ENCODE measurements around the gene PLCH2. TPM values are rescaled to one million over a fixed set of nuclear protein-coding genes. Genes with fewer than 3 reads are reported as not detected.
A peak's percentile ranks its signal among the peaks of the same experiment; 100 is the strongest.

The PLCH2 gene
- total and polyA plus RNA-seq, 9 of the 15 experiments (the other 6 are each of a cell fraction or from before 2014, with no cell fraction given), result 0.16 TPM; not detected in 8

DNA sequence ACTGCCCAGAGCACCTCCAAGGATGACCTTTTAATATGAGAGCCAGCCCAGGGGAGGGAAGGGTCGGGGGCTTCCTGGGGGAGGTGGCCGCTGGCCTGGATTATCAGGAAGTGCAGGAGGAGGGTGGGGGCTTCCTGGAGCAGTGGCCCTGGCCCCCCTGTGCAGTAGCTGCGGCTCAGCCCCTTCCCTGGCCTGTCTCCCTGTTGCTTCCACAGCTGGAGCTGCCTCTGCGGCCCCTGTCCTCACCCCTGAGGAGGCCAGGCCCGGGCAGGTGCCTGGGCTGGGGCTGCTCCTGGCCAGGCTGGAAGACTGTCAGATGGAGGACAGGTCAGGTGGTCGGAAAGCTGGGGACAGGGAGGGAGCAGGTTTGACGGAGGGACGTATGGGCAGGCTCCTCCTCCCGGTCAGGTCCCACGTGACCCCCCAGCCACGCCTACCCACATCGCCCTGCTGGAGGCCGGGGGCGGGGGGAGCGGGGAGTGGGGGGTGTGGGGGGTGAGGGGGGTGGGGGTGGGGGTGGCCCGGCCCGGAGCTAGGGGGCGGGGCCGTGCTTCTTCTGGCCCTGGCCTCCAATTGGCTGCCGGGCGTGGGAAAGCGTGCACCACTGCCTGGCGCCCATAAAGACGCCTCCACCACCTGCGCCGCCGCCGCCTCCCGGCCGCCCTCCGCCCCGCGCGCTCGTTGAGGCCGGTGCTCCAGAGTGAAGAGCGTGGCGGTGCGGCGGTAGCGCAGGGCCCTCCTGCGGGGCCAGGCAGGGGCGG, 69.8 kb downstream of the PLCH2 start (continued):
- TF ChIP-seq XRCC4 (IDR thresholded peaks at IDR 0.05; ENCODE audit: extremely low read depth, insufficient read depth, insufficient read length) (no peak), ZBED1 (IDR thresholded peaks at IDR 0.05) (no peak), ELF4 (CRISPR knock-in tag; IDR thresholded peaks at IDR 0.05) (no peak), PPARD (CRISPR knock-in tag; IDR thresholded peaks at IDR 0.05) (no peak), HDAC3 (IDR thresholded peaks at IDR 0.05; ENCODE audit: borderline replicate concordance, partially characterized antibody) (no peak), PYGO2 (tag; IDR thresholded peaks at IDR 0.05) (no peak), FOXK2 (conservative IDR thresholded peaks at IDR 0.05 in 1 of 2, IDR thresholded peaks at IDR 0.05 in 1 of 2; ENCODE audit: low read depth in 2 of 2) (no peak; a peak in 1 of 4 replicates), SETDB1 (IDR thresholded peaks at IDR 0.05; ENCODE audit: low read length) (no peak), DIDO1 (tag; IDR thresholded peaks at IDR 0.05; ENCODE audit: low read depth) (no peak), MTF1 (CRISPR knock-in tag; IDR thresholded peaks at IDR 0.05; ENCODE audit: borderline replicate concordance) (no peak), TARDBP (IDR thresholded peaks at IDR 0.05) (no peak), KDM1A (IDR thresholded peaks at IDR 0.05) (no peak), TOE1 (IDR thresholded peaks at IDR 0.05; ENCODE audit: borderline replicate concordance) (peak; percentile 90), TOE1 (CRISPR knock-in tag; IDR thresholded peaks at IDR 0.05; ENCODE audit: borderline replicate concordance, low read depth) (no peak), NFIC (IDR thresholded peaks at IDR 0.05) (0 out of 2 replicates have a peak, but pooled peaks have one; percentile 24), PCBP1 (IDR thresholded peaks at IDR 0.05; ENCODE audit: low read depth, low read length, poor library complexity, severe bottlenecking) (peak; percentile 97), NFXL1 (CRISPR knock-in tag; IDR thresholded peaks at IDR 0.05) (no peak), POLR2G (IDR thresholded peaks at IDR 0.05; ENCODE audit: low read depth, low read length) (peak; percentile 93), ZNF778 (CRISPR knock-in tag; IDR thresholded peaks at IDR 0.05) (no peak), MXI1 (IDR thresholded peaks at IDR 0.05; ENCODE audit: low read depth, low read length) (no peak), ZHX1 (conservative IDR thresholded peaks at IDR 0.05; ENCODE audit: low read length) (no peak), PCBP2 (IDR thresholded peaks at IDR 0.05; ENCODE audit: low read depth, low read length, poor library complexity, severe bottlenecking) (no peak), RBFOX2 (IDR thresholded peaks at IDR 0.05; ENCODE audit: low read depth, low read length) (peak; percentile 85), CBX1 (IDR thresholded peaks at IDR 0.05; ENCODE audit: low read depth) (peak; percentile 54; the same call in 1 of the 2 replicates), KLF1 (tag; IDR thresholded peaks at IDR 0.05) (no peak), CXXC5 (CRISPR knock-in tag; IDR thresholded peaks at IDR 0.05) (peak; percentile 88), MEIS2 (IDR thresholded peaks at IDR 0.05; ENCODE audit: partially characterized antibody) (peak; percentile 51), CTBP1 (IDR thresholded peaks at IDR 0.05; ENCODE audit: borderline replicate concordance) (no peak), FUS (optimal IDR thresholded peaks at IDR 0.05; ENCODE audit: low read depth, low read length) (peak; percentile 78), NRF1 (conservative IDR thresholded peaks at IDR 0.05 in 1 of 2, IDR thresholded peaks at IDR 0.05 in 1 of 2) (peak in 1 of 2 experiments; percentile 54; a peak in 2 of 4 replicates)
